CD4-positive, alpha-beta T cell (primary cell): ENCODE measurements around the gene TTLL6. TPM values are rescaled to one million over a fixed set of nuclear protein-coding genes. Genes with fewer than 3 reads are reported as not detected.
"Not testable (repeated sequence)": the region's sequence is repeated elsewhere in the genome, so short reads cannot be mapped to it uniquely, and the experiment has no call there.

ENCODE experiments used
- ATAC-seq: fragments of 200-7000 bp; cut with Tn5 transposase; one replicate; pipeline ENCODE4 v1.10.0; 2022; ENCODE audit warnings: mild to moderate bottlenecking; ENCODE audit not compliant: poor library complexity
- CTCF ChIA-PET: fragments of 350-600 bp; sonication (Branson Sonifier 250); formaldehyde crosslinking; loops from one replicate; lab custom pipeline; 2021; ENCODE audit warnings: antibody characterized with exemption, inconsistent platforms; lab: Charles Lee
- POLR2A ChIA-PET: fragments of 350-600 bp; sonication (Branson Sonifier 250); formaldehyde crosslinking; loops from one replicate; lab custom pipeline; 2021; ENCODE audit warnings: antibody characterized with exemption, inconsistent platforms; lab: Charles Lee
- DNase-seq, 14 experiments: peaks; one replicate each; pipeline ENCODE4 v3.0.0-alpha.2; 2013 to 2020; ENCODE audit warnings: mixed read lengths in 2 of 14
- H3K27ac ChIP-seq, 2 donors: one replicate each; pipeline versions ENCODE4 v1.5.1 to v1.7.0; 2013; ENCODE audit warnings: low read length in 2 of 2, low read depth in 1 of 2, mild to moderate bottlenecking in 1 of 2
- H3K27me3 ChIP-seq, 2 experiments: 1 replicate in 1 of 2; 2 replicates in 1 of 2; pipeline versions ENCODE4 v1.6.1 to v1.7.0; 2013; ENCODE audit warnings: low read length in 2 of 2, control low read depth in 1 of 2, mild to moderate bottlenecking in 1 of 2, moderate library complexity in 1 of 2; ENCODE audit not compliant: insufficient read depth in 2 of 2, control insufficient read depth in 1 of 2
- H3K36me3 ChIP-seq: one replicate; pipeline ENCODE4 v1.6.1; 2013; ENCODE audit warnings: low read length, control low read depth; ENCODE audit not compliant: insufficient read depth
- H3K4me1 ChIP-seq: one replicate; pipeline ENCODE4 v1.6.1; 2013; ENCODE audit warnings: low read length, control low read depth; ENCODE audit not compliant: insufficient read depth
- H3K4me3 ChIP-seq: one replicate; pipeline ENCODE4 v1.5.1; 2013; ENCODE audit warnings: mild to moderate bottlenecking, low read length, moderate library complexity
- H3K9me3 ChIP-seq, 2 experiments: 1 replicate in 1 of 2; 2 replicates in 1 of 2; pipeline versions ENCODE4 v1.6.1 to v1.7.0; 2013; ENCODE audit warnings: low read length in 2 of 2, mild to moderate bottlenecking in 2 of 2, control low read depth in 1 of 2, moderate library complexity in 1 of 2; ENCODE audit not compliant: control insufficient read depth in 1 of 2, insufficient read depth in 1 of 2
- H3K27ac Mint-ChIP-seq: one replicate; pipeline ENCODE4 v1.8.0; 2020; ENCODE audit warnings: mixed read lengths
- H3K27me3 Mint-ChIP-seq: one replicate; pipeline ENCODE4 v1.8.0; 2021; ENCODE audit warnings: mixed read lengths
- H3K36me3 Mint-ChIP-seq: one replicate; pipeline ENCODE4 v1.8.0; 2021; ENCODE audit warnings: low read depth, mixed read lengths
- H3K4me1 Mint-ChIP-seq: one replicate; pipeline ENCODE4 v1.8.0; 2021; ENCODE audit warnings: low read depth, mixed read lengths
- H3K4me3 Mint-ChIP-seq: one replicate; pipeline ENCODE4 v1.8.0; 2020; ENCODE audit warnings: mild to moderate bottlenecking, mixed read lengths
- H3K9me3 Mint-ChIP-seq: one replicate; pipeline ENCODE4 v1.8.0; 2020; ENCODE audit warnings: mixed read lengths
- CTCF ChIP-seq: fragments of 200-600 bp; IDR thresholded peaks from one replicate; pipeline ENCODE4 v1.8.0; 2022; ENCODE audit warnings: antibody characterized with exemption, mild to moderate bottlenecking
- intact Hi-C, 2 experiments: fragments of 100-400 bp; cut with DNase I in 1 of 2; cut with micrococcal nuclease in 1 of 2; formaldehyde crosslinking; loops; one replicate each; pipeline versions ENCODE4 v1.15.1 to v1.9.0; 2023 to 2025; cut with DNase I, micrococcal nuclease
- total RNA-seq, 174 experiments: library from RNA in 2 of 174; stranded (reverse) in 2 of 174; gene quantifications; one replicate each; pipeline ENCODE4 v1.2.3 and lab custom pipeline; 2021 to 2026

Gene TTLL6
- total RNA-seq, 2 experiments from 2014 or later: not detected

DNA sequence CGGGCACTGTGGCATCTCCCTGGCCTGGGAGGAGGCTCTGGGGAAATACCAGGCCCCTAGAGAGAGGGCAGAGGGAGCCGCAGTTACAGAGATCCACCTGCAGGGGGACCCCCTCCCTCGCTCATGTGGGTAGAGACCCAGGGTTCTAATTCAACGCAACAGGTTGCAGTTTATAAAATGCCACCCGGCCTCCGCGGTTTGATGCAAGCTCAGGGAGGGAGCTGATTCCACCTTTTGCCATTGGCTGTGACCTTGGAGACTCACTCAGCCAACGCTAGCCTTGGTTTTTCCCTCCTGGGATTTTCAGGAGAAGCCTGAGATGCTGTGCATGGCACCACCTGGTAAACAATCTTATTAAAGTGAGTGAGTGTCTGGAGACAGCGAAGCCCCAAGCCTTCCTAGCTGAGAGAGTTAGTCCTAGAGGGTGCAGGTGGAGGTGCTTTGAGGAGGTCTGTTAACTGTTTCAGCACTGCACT is 12.1 kb downstream of the TTLL6 start:
- no peaks in the 10 kb centered on the region for H3K4me1 Mint-ChIP-seq
- H3K27me3 ChIP-seq: peaks cover 0 to 8% of the 10 kb centered on the region in 2 experiments
- POLR2A ChIA-PET: interaction anchor here (1.3 kb wide), 1 partner anchor 74 kb away, joined by 9 read pairs; no protein-coding TSS in a partner anchor
- DNase-seq (peak; percentile 44 to 79 (median 58)), ATAC-seq (peak; percentile 89)
- H3K4me1 ChIP-seq: peaks cover 4% of the 10 kb centered on the region
- H3K27ac ChIP-seq: no peak overlapping the region
- H3K36me3 ChIP-seq: no peaks in the 10 kb centered on the region
- no peaks in the 10 kb centered on the region for H3K9me3 Mint-ChIP-seq
- CTCF ChIA-PET: interaction anchor here (1.8 to 5.0 kb wide), 4 partner anchors 9 to 126 kb away, joined by 10 to 56 read pairs (median 14); no protein-coding TSS in a partner anchor
- no peak overlapping the region for H3K4me3 Mint-ChIP-seq
- peak; percentile 98 for TF ChIP-seq CTCF
- peaks cover 23% of the 10 kb centered on the region for H3K27me3 Mint-ChIP-seq
- H3K36me3 Mint-ChIP-seq: no peaks in the 10 kb centered on the region
- H3K9me3 ChIP-seq: no peaks in the 10 kb centered on the region
- intact Hi-C loops: loop anchor here (1.0 to 5.0 kb wide), 5 partner anchors 74 to 228 kb away; no protein-coding TSS in a partner anchor
- no peak overlapping the region for H3K27ac Mint-ChIP-seq
- no peak overlapping the region for H3K4me3 ChIP-seq

DNA sequence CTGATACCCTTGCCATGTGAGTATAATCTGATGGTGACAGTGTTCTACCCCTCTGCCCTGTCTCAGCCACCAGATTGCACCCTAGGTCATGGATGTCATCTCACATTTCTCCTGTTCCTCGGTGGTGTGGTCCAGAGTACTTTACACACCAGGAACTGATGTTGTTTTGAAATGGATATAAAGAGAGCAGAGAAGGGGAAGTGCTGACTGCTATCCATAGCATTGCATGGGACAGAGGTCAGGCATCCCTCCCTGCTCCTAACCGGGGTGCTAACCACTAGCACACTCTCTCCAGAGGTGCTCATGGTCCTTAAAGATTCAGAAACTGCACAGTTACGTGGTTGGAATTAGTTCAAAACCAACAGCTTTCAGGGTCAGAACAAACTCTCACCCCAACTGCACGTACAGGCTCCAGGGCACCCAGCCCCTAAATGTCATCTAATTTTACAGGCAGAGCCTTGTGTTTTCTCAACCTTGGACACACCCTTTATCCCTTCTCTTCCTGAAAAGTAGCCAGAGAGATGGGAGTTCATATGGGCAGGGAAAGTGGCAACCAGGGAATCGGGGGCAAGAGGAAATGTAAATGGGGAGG is 16.3 kb downstream of the TTLL6 start:
- TF ChIP-seq CTCF: no peak
- H3K4me1 ChIP-seq: peaks cover 4% of the 10 kb centered on the region
- no peak overlapping the region for H3K4me3 ChIP-seq
- Mint-ChIP-seq H3K4me1 (no peaks in the 10 kb centered on the region), H3K27me3 (peaks cover 52% of the 10 kb centered on the region), H3K4me3 (no peak overlapping the region), H3K36me3 (no peaks in the 10 kb centered on the region), H3K27ac (no peak overlapping the region), H3K9me3 (no peaks in the 10 kb centered on the region)
- DNase-seq (no peak), ATAC-seq (no peak)
- H3K27me3 ChIP-seq: peaks cover 2 to 31% of the 10 kb centered on the region in 2 experiments
- ChIA-PET CTCF (no interaction called here), POLR2A (no interaction called here)
- no peaks in the 10 kb centered on the region for H3K36me3 ChIP-seq
- intact Hi-C loops: loop anchor here in 1 of 2 experiments (5.0 kb wide), 1 partner anchor 128 kb away; no protein-coding TSS in a partner anchor
- H3K27ac ChIP-seq: no peak overlapping the region
- H3K9me3 ChIP-seq: no peaks in the 10 kb centered on the region

- ChIA-PET CTCF (interaction anchor here (0.8 to 1.8 kb wide), 2 partner anchors 80 to 86 kb away, joined by 3 to 9 read pairs; no protein-coding TSS in a partner anchor), POLR2A (no interaction called here)
- ATAC-seq (no peak), DNase-seq (no peak)
- H3K27me3 Mint-ChIP-seq: peaks cover 49% of the 10 kb centered on the region
- H3K27ac ChIP-seq: no peak overlapping the region
- no peaks in the 10 kb centered on the region for H3K36me3 Mint-ChIP-seq
- H3K4me3 Mint-ChIP-seq: no peak overlapping the region
- H3K27me3 ChIP-seq: peaks cover 4 to 31% of the 10 kb centered on the region in 2 experiments
- no peaks in the 10 kb centered on the region for H3K4me1 ChIP-seq
- intact Hi-C loops: no loop called here
- H3K27ac Mint-ChIP-seq: no peak overlapping the region
- H3K4me3 ChIP-seq: no peak overlapping the region
- no peaks in the 10 kb centered on the region for H3K9me3 Mint-ChIP-seq
- TF ChIP-seq CTCF: no peak
- H3K9me3 ChIP-seq: no peaks in the 10 kb centered on the region
- H3K4me1 Mint-ChIP-seq: no peaks in the 10 kb centered on the region
- H3K36me3 ChIP-seq: no peaks in the 10 kb centered on the region
These were observed 17.8 kb downstream of the TTLL6 start for GRCh38 chr17:48799069-48799723.

DNA sequence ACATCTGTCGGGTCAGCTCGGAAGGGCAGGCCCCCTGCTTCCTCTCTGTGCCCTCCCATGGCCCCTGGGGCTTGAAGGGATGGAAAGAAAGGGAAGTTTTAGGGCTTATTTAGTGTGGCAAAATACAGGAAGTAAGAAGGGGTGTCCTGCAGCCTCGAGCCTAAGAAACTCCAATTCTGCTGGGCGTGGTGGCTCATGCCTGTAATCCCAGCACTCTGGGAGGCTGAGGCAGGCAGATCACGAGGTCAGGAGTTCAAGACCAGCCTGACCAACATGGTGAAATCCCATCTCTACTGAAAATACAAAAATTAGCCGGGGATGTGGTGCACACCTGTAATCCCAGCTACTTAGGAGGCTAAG is 20.9 kb downstream of the TTLL6 start:
- H3K36me3 Mint-ChIP-seq, H3K9me3 ChIP-seq, H3K4me3 ChIP-seq, CTCF ChIA-PET, H3K27ac Mint-ChIP-seq, H3K27ac ChIP-seq, intact Hi-C loops, H3K36me3 ChIP-seq, H3K9me3 Mint-ChIP-seq, H3K4me1 Mint-ChIP-seq, DNase-seq, POLR2A ChIA-PET, H3K4me3 Mint-ChIP-seq, H3K4me1 ChIP-seq, ATAC-seq: not testable (repeated sequence)
- H3K27me3 ChIP-seq: peaks cover 6 to 43% of the 10 kb centered on the region in 2 experiments
- peaks cover 72% of the 10 kb centered on the region for H3K27me3 Mint-ChIP-seq
